SH-SY5Y (cell line): ENCODE data around the gene CSTPP1.

Source experiments
- GATA2 ChIP-seq: IDR thresholded peaks from 2 replicates; pipeline ENCODE4 v1.6.1; 2011; ENCODE audit warnings: mild to moderate bottlenecking, low read depth, low read length
- GATA3 ChIP-seq: IDR thresholded peaks from 2 replicates; pipeline ENCODE4 v1.6.1; 2011; ENCODE audit warnings: low read depth, mild to moderate bottlenecking, low read length, moderate library complexity

Gene CSTPP1

DNA sequence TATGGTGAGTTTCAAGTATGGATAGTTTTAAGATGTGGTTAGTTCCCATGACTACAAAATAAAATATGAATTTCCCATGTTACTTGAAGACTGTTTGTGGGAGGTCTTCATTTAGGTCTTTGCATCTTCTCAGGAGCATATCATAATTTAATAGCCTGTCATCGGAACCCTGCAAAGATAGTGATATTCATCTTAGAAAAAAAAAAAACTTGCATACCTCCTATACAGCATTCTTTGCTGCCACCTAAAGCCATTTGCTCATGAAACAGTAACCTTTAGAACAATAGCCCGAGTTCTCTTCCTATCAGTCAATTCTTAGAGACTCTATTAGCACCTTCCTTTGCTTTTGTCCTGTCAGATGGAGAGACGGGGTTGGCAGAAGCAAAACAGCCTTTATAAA, 164.8 kb downstream of the CSTPP1 start:
- no peak for TF ChIP-seq GATA3
- TF ChIP-seq GATA2, result no peak

- TF ChIP-seq GATA2 (no peak), GATA3 (no peak)
Observed at GRCh38 chr11:47104261-47104950, 167.8 kb downstream of the CSTPP1 start.

DNA sequence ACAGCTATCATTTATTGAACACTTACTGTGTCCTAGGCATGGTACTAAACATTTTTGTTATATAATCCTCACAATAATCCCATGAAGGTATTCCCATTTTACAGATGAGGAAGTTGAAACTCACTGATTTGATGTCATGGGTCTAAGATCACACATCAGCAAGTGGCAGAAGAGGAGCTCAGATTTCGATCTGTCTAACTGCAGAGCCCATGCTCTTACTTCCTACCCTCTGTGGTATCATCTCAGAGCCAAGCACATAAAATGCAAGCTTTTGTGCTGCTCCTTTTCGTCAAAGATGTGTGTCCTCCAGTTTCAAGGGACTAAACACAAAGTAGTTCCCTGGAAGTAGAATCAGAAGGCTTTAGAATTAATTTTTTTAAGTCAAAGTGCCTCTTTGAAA, 169.0 kb downstream of the CSTPP1 start:
- TF ChIP-seq GATA2, result no peak
- no peak for TF ChIP-seq GATA3

DNA sequence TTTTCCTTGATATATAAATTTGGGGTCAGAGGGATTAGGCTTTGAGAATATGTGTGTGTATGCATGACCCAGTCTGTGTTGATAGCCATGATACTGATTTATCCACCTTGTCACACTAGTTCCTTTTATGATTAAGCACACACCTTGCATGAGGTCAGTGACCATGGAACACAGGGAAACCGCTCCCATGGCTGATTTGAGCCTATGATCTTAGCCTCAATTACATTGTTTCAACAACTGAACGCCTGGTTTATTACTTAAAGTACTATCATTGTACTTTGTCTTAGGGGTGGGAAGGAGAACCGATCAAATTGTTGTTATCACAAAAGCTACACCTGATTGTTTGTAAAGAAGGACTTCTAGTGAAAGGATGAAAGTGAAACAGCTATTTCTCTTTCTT, 169.4 kb downstream of the CSTPP1 start:
- TF ChIP-seq GATA2 (no peak), GATA3 (no peak)

- no peak for TF ChIP-seq GATA2
- TF ChIP-seq GATA3, result no peak
Observed at GRCh38 chr11:47106798-47107411, 170.3 kb downstream of the CSTPP1 start.

DNA sequence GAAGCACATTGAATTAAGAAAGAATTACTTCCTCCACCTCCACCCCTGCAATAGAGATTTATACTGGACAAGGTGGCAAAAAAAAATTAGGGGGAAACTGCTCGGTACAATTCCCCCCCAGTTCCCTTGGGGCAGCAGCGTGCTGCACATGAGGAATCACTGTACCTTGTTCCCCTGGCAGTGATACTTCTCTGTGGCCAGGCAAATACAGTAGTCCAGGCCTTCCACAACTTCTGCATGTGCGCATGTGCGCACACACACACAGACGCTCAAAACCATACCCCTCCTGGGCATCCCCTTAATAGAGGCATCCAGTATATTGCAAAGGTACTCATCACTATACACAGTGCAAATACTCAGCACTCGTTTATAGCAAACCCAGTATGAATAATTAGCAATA, 171.2 kb downstream of the CSTPP1 start:
- TF ChIP-seq GATA2 (no peak), GATA3 (no peak)

GRCh38 chr11:47108214-47108613, 171.7 kb downstream of the CSTPP1 start:
- no peak for TF ChIP-seq GATA2
- TF ChIP-seq GATA3, result no peak

GRCh38 chr11:47109051-47109726, 172.6 kb downstream of the CSTPP1 start:
- TF ChIP-seq GATA2 (no peak), GATA3 (no peak)

DNA sequence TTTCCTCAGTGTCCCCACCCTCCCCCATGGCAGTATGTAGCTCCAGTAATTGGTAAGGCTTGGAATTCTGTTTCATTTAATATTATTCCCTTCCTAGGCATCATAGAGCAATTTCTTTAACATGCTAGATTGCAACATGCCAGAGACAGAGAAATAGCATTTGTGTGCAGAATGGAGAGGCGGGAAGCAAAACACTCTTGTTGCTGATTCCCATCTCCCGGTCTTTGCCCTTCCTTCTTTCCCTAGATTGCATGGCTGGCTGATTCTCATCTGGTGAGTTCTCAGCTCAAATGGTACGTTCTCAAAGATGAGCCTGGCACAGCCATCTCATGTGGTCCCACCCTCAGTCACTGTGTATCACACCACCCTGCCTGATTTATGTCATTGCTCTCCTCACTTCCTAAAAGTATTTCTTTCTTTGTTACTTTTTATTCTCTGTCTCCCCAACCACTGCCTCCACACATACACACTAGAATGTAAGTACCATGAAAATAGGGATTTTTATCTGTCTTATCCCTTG, 173.2 kb downstream of the CSTPP1 start:
- TF ChIP-seq GATA2, result no peak
- TF ChIP-seq GATA3, result no peak

DNA sequence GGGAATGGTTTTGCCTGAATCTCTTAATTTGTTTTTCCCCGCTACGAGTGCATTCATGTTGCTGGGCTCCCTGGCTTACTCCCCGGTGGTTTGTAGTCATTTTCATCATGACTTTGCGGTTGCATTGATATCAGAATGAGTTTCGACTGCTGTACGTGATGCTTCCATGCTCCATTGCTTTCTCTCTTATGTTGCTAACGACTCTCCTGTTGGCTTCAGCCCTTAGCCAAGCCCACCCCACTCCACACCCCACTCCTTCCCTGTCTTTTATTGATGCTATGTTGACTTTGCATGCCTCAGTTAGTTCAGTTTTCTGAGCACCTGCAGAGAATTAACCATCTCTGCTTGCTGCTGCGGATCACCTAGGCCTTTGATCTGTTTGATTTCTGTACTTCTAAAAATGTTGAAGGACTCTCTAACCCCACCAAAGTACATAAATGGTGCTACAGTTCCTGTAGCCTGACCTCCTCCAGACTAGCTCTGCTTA, 174.8 kb downstream of the CSTPP1 start:
- no peak for TF ChIP-seq GATA3
- TF ChIP-seq GATA2, result no peak

DNA sequence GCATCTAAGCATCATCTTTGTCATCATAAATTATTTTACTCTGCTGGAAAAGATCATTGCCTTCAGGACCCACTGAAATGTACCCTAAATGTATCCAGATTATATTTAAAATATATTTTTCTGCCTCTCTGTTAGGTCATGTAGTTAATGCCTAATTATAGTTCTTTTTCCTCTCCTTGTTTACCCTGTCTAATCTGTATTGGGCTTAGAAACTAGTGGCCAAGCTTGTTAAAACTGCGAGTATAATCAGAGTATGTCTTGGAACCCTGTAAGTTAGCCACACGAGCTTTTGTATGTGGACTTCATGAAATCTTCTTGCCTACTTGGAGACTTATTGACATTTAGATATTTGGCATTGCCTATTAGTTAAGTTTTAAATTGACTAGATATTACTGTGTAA, 184.5 kb downstream of the CSTPP1 start:
- TF ChIP-seq GATA3 (no peak), GATA2 (no peak)

DNA sequence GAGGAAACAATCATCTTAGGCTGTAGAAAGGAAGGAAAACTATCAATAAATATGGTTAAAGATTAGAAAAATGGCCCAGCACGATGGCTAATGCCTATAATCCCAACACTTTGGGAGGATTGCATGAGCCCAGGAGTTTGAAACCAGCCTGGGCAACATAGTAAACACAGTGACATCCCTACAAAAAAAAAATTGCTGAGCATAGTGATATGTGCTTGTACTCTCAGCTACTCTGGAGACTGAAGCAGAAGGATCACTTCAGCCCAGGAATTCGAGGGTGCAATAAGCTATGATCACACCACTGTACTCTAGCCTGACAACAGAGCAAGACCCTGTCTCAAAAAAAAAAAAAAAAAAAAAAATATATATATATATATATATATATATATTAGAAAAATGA, 185.2 kb downstream of the CSTPP1 start:
- TF ChIP-seq GATA3, result no peak
- TF ChIP-seq GATA2, result no peak

DNA sequence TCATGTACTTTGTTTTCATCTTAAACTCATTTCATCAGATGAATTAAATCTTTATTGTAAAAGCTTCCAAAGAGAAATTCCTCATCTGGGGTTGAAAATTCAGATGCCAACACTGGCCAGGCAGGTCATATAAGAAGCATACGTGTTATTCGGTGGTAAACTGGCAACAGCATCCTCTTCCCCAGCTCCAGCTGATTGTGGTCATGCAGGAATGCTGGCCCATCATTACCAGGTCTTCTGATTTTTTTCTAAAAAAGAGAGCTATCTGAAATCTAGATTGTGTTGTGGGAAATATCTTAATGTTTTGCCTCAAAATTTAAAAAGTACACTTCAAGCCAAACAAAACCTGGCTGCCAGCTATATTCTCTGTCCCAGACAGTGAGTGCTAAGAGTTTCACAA, 186.5 kb downstream of the CSTPP1 start:
- TF ChIP-seq GATA2, result no peak

DNA sequence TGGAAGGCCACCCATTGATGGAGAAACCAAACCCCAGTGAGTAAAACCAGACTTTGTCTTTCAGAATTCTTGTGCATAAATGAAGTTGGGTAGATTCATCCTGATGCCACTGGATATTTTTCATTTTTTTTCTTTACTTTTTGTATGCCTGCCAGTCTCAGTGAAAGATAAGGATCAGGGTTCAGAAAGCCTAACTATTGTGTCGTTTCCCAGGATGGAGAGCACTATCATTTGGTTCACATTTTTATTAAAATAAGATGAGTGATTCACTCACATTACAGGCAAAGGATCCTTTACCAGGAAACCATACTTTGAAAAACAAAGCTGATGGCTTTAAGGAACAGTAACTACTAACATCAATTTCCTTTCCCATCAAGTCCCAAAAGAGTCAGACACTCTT, 188.1 kb downstream of the CSTPP1 start:
- TF ChIP-seq GATA3 (0 out of 2 replicates have a peak, but pooled peaks have one; percentile 23), GATA2 (peak; percentile 58; the same call in 1 of the 2 replicates)

DNA sequence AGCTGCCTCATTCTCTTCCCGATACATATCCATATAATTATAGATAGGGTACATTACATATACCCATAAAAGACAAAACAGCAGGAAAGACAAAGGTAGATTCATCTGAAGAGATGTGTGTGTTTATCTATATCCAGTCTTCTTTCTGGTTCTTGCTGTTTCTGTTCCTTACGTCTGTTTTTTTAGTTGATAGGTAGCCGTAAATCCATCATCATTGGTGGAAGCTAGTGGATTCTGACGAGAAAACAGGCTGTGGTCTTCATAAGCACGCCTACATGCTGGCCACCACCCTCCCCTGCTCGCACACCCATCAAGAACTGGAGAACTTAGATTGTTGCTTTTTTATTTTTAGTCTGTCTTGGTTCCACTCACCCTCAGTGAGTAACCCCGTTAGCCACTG, 188.5 kb downstream of the CSTPP1 start:
- TF ChIP-seq GATA3, result no peak
- no peak for TF ChIP-seq GATA2

GRCh38 chr11:47127213-47127612, 190.7 kb downstream of the CSTPP1 start:
- TF ChIP-seq GATA3 (no peak), GATA2 (no peak)
